Subcutaneous abdominal adipose tissue (tissue), 5 donors: ENCODE measurements around the gene GARS1.
A peak's percentile ranks its signal among the peaks of the same experiment; 100 is the strongest.
"Not testable (repeated sequence)": the region's sequence is repeated elsewhere in the genome, so short reads cannot be mapped to it uniquely, and the experiment has no call there.

ENCODE experiments used
- H3K27ac ChIP-seq: one replicate; pipeline ENCODE4 v1.7.0; 2013; ENCODE audit warnings: low read depth, mild to moderate bottlenecking, inconsistent platforms, low read length, moderate library complexity
- H3K27me3 ChIP-seq, 5 donors: one replicate each; pipeline ENCODE4 v1.7.0; 2013; ENCODE audit warnings: low read length in 5 of 5, inconsistent platforms in 1 of 5; ENCODE audit not compliant: control insufficient read depth in 5 of 5, insufficient read depth in 4 of 5
- H3K36me3 ChIP-seq, 5 donors: one replicate each; pipeline ENCODE4 v1.7.0; 2013; ENCODE audit warnings: low read length in 5 of 5; ENCODE audit not compliant: control insufficient read depth in 5 of 5, insufficient read depth in 5 of 5
- H3K4me1 ChIP-seq, 5 donors: one replicate each; pipeline ENCODE4 v1.7.0; 2013; ENCODE audit warnings: low read length in 5 of 5, mild to moderate bottlenecking in 3 of 5, moderate library complexity in 1 of 5; ENCODE audit not compliant: control insufficient read depth in 5 of 5, insufficient read depth in 5 of 5
- H3K4me3 ChIP-seq, 5 donors: one replicate each; pipeline ENCODE4 v1.7.0; 2013; ENCODE audit warnings: low read length in 5 of 5, low read depth in 1 of 5
- H3K9ac ChIP-seq, 5 donors: one replicate each; pipeline ENCODE4 v1.7.0; 2013; ENCODE audit warnings: low read length in 5 of 5, mild to moderate bottlenecking in 4 of 5, moderate library complexity in 3 of 5
- H3K9me3 ChIP-seq, 5 donors: one replicate each; pipeline ENCODE4 v1.7.0; 2013; ENCODE audit warnings: low read length in 5 of 5; ENCODE audit not compliant: control insufficient read depth in 5 of 5
- donor health status: healthy.
- donor health status: healthy.
- donor health status: healthy.
- donor health status: healthy.
- donor health status: healthy.

Gene GARS1

GRCh38 chr7:30570238-30570637 is 24.4 kb upstream of the GARS1 start:
- H3K36me3 ChIP-seq: peaks cover 20 to 58% (median 38%) of the 10 kb centered on the region in 5 donors
- H3K4me3 ChIP-seq, H3K27ac ChIP-seq, H3K9ac ChIP-seq, H3K27me3 ChIP-seq, H3K4me1 ChIP-seq, H3K9me3 ChIP-seq: not testable (repeated sequence)

- Histone ChIP-seq H3K9me3 (peaks cover 0 to 2% (median 0%) of the 10 kb centered on the region in 5 donors), H3K9ac (no peak overlapping the region), H3K27ac (no peak overlapping the region), H3K4me3 (no peak overlapping the region), H3K4me1 (no peaks in the 10 kb centered on the region), H3K27me3 (no peaks in the 10 kb centered on the region), H3K36me3 (peaks cover 12 to 38% (median 35%) of the 10 kb centered on the region in 5 donors)
These were observed 22.4 kb upstream of the GARS1 start for GRCh38 chr7:30572212-30572841.

GRCh38 chr7:30575910-30576309 is 18.8 kb upstream of the GARS1 start:
- Histone ChIP-seq H3K4me3 (no peak overlapping the region), H3K9me3 (peaks cover 0 to 2% (median 0%) of the 10 kb centered on the region in 5 donors), H3K27me3 (no peaks in the 10 kb centered on the region), H3K4me1 (no peaks in the 10 kb centered on the region), H3K9ac (no peak overlapping the region), H3K36me3 (peaks cover 22 to 46% (median 33%) of the 10 kb centered on the region in 5 donors), H3K27ac (no peak overlapping the region)

GRCh38 chr7:30583181-30583580 is 11.5 kb upstream of the GARS1 start:
- H3K36me3 ChIP-seq: peaks cover 30 to 52% (median 33%) of the 10 kb centered on the region in 5 donors
- no peaks in the 10 kb centered on the region for H3K27me3 ChIP-seq
- peaks cover 0 to 4% (median 0%) of the 10 kb centered on the region in 5 donors for H3K9me3 ChIP-seq
- no peak overlapping the region for H3K27ac ChIP-seq
- H3K9ac ChIP-seq: no peak overlapping the region
- no peak overlapping the region for H3K4me3 ChIP-seq
- H3K4me1 ChIP-seq: no peaks in the 10 kb centered on the region

GRCh38 chr7:30584415-30584814 is 10.3 kb upstream of the GARS1 start:
- H3K27ac ChIP-seq: no peak overlapping the region
- H3K27me3 ChIP-seq: no peaks in the 10 kb centered on the region
- H3K4me1 ChIP-seq: no peaks in the 10 kb centered on the region
- no peak overlapping the region for H3K9ac ChIP-seq
- peaks cover 19 to 42% (median 25%) of the 10 kb centered on the region in 5 donors for H3K36me3 ChIP-seq
- H3K4me3 ChIP-seq: no peak overlapping the region
- peaks cover 0 to 5% (median 0%) of the 10 kb centered on the region in 5 donors for H3K9me3 ChIP-seq

GRCh38 chr7:30584965-30585364 is 9.7 kb upstream of the GARS1 start:
- Histone ChIP-seq H3K36me3 (peaks cover 19 to 42% (median 25%) of the 10 kb centered on the region in 5 donors), H3K27ac (no peak overlapping the region), H3K9ac (no peak overlapping the region), H3K4me3 (no peak overlapping the region), H3K27me3 (no peaks in the 10 kb centered on the region), H3K4me1 (no peaks in the 10 kb centered on the region), H3K9me3 (peaks cover 0 to 5% (median 0%) of the 10 kb centered on the region in 5 donors)

GRCh38 chr7:30585675-30586074 is 9.0 kb upstream of the GARS1 start:
- H3K36me3 ChIP-seq: peaks cover 18 to 39% (median 24%) of the 10 kb centered on the region in 5 donors
- H3K4me1 ChIP-seq: no peaks in the 10 kb centered on the region
- H3K27me3 ChIP-seq: no peaks in the 10 kb centered on the region
- H3K9me3 ChIP-seq: peaks cover 0 to 5% (median 0%) of the 10 kb centered on the region in 5 donors
- H3K27ac ChIP-seq: no peak overlapping the region
- no peak overlapping the region for H3K4me3 ChIP-seq
- no peak overlapping the region for H3K9ac ChIP-seq

- H3K27ac ChIP-seq: not testable (repeated sequence)
These were observed 7.1 kb upstream of the GARS1 start for GRCh38 chr7:30587547-30587946.

GRCh38 chr7:30589111-30589510 is 5.6 kb upstream of the GARS1 start:
- peaks cover 9 to 21% (median 13%) of the 10 kb centered on the region in 5 donors for H3K36me3 ChIP-seq
- peaks cover 0 to 13% (median 7%) of the 10 kb centered on the region in 5 donors for H3K4me1 ChIP-seq
- peaks cover 0 to 5% (median 0%) of the 10 kb centered on the region in 5 donors for H3K9me3 ChIP-seq
- no peaks in the 10 kb centered on the region for H3K27me3 ChIP-seq
- H3K4me3 ChIP-seq: no peak overlapping the region
- no peak overlapping the region for H3K9ac ChIP-seq
- no peak overlapping the region for H3K27ac ChIP-seq

More at GRCh38 chr7:30587547-30587946, 7.1 kb upstream of the GARS1 start:
- H3K27me3 ChIP-seq, H3K4me1 ChIP-seq, H3K9me3 ChIP-seq, H3K9ac ChIP-seq, H3K4me3 ChIP-seq: not testable (repeated sequence)
- peaks cover 14 to 28% (median 18%) of the 10 kb centered on the region in 5 donors for H3K36me3 ChIP-seq

- Histone ChIP-seq H3K9ac (peak overlapping the region; percentile 89 to 99 (median 95)), H3K4me1 (peaks cover 0 to 41% (median 35%) of the 10 kb centered on the region in 5 donors), H3K27me3 (no peaks in the 10 kb centered on the region), H3K4me3 (peak overlapping the region; percentile 86 to 99 (median 97)), H3K9me3 (no peaks in the 10 kb centered on the region), H3K27ac (peak overlapping the region; percentile 99), H3K36me3 (peaks cover 0 to 3% (median 0%) of the 10 kb centered on the region in 5 donors)
These were observed 584 bp upstream of the GARS1 start for GRCh38 chr7:30594048-30594539.
